Activated gamma-delta T cell (primary cell): Measurements from ENCODE around the gene YES1.

ENCODE experiments used
- DNase-seq: peaks from one replicate; lab custom pipeline; 2025; lab: John Stamatoyannopoulos, UW
- total RNA-seq, 2 donors: gene quantifications; one replicate each; lab custom pipeline; 2026; lab: John Stamatoyannopoulos, UW

The YES1 gene
- 28.7 to 43.9 reads per million in 2 donors for total RNA-seq

DNA sequence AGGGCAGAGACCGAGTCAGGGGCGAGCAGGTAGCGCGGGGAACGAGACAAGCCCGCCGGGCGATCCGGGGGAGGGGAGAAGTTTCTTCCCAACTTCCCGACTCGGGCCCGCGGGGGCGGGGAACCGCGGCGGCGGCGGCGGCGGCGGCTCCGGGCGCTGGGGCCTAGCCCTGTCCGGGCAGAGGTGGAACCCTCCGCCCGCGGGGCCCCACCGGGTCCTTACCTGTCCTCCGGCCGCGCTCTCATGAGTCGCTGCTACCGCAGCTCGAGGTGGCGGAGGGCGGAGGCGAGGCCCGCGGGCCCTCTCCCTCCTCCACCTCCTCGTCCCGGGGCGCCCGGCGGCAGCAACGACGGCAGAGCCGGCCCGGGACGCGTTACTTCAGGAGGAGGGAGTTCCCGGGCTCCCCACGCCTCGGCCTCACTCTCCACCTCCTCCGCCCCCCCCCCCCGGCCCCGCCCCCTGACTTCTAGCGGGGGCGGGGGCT, at the start of gene YES1:
YES1 (minus strand) TSS at position 351 of the 484 bp plus-strand sequence. CDS start 55,415 bp downstream, outside the sequence.
- peak; percentile 71 for DNase-seq

- no peak for DNase-seq
Measured at GRCh38 chr18:857986-858385, 45.9 kb upstream of the YES1 start.

DNA sequence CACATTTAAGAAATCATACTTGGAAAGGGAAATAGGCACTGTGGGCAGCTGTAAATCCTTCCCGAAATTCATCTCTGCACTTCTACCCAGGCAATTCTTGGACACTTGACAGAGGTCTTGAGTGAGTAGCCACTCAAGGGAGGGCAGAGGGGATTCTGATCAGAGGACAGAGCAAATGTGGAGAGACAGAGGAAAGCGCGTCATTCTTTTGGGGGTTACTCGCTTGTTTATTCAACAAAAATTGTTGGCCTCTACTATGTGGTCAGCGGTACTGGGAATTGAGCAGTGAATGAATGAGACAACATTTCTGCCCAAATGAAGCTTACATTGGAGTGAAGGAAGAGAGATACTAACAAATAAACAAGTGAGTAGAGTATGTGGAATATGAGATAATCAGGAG, 41.4 kb upstream of the YES1 start:
- DNase-seq = no peak

- no peak for DNase-seq
Measured at GRCh38 chr18:850960-851359, 38.9 kb upstream of the YES1 start.

GRCh38 chr18:849021-849420, 37.0 kb upstream of the YES1 start:
- DNase-seq = no peak

DNA sequence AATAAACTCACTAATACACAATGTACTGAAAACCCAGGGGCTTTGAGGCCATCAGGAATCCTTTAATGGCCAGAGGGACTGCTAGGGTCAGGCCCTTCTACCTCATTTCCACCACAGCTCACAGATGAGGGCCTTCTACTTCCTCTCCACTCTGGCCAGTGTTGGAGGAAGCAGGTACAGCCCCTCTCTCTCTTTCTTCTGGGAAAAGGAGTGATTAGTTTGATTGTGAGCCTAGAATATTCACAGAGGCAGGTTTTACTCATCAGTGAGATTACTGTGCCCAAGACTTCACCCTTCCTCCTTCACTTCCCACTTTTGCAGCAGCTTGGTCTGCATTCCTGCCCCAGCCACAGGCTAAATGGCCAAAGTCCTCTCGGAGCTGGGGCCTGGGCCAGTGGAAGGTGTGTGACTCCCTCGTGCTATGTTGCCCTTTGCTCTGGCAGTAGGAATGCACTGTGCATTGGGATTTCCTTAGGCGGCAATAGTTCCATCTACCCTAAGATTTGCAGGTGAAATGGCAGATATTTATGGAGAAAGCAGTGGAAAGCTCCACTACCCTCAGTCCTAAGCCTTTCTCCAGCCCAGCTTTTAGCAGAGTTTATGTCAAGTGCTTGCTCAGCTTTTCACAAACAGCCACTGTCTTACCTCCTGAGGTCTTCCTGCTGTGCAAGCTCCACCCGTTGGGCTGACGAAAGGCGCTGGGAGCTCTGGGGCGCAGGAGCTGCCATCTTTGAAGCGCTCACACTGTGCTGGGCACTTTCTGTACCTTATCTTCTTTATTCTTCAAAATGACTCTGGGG, 36.2 kb upstream of the YES1 start:
- DNase-seq = no peak

GRCh38 chr18:845152-845819, 33.2 kb upstream of the YES1 start:
- no peak for DNase-seq

DNA sequence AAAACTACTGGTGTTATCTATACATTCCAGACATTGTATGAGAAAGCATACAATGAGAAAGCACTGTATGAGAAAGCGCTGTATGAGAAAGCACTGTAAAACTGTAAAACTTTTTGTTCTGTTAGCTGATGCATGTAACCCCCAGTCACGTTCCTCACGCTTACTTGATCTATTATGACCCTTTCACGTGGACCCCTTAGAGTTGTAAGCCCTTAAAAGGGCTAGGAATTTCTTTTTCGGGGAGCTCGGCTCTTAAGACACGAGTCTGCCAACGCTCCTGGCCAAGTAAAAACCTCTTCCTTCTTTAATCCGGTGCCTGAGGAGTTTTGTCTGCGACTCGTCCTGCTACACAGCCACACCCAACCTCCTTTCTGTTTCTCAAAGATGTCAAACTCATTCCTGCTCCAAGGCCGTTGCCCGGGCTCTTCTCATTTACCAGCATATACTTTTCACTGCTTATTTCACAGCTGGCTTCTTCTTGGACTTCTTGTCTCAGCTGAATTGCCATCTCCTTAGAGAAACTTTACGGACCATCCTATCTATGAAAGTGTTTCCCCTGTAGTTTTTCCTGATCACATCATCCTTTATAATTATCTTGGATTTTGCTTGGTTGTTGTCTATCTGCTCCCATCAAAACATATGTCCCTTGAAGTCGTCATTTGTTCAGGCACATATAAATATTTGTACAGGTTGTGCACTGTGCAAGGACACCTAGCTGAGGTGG, 29.8 kb upstream of the YES1 start:
- no peak for DNase-seq

GRCh38 chr18:840516-840915, 28.5 kb upstream of the YES1 start:
- DNase-seq = no peak

DNA sequence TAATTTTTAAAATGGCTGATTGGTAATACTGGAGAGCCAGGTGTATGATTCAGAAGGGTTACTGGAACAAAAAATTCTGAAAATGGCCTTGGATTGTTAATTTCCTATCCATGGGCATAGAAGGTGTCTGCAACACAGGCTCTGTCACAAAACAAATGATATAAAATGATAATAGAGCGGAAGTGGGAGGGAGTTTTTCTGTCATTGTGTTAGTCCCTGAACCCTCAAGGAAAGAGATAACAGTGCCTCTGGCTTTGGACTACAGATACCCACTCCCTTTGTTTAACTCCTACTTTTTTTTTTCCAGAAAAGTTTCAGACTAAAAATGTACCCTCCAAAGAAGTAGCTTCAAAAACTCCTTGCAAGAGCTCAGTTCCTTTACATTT, 28.0 kb upstream of the YES1 start:
- DNase-seq = no peak

DNA sequence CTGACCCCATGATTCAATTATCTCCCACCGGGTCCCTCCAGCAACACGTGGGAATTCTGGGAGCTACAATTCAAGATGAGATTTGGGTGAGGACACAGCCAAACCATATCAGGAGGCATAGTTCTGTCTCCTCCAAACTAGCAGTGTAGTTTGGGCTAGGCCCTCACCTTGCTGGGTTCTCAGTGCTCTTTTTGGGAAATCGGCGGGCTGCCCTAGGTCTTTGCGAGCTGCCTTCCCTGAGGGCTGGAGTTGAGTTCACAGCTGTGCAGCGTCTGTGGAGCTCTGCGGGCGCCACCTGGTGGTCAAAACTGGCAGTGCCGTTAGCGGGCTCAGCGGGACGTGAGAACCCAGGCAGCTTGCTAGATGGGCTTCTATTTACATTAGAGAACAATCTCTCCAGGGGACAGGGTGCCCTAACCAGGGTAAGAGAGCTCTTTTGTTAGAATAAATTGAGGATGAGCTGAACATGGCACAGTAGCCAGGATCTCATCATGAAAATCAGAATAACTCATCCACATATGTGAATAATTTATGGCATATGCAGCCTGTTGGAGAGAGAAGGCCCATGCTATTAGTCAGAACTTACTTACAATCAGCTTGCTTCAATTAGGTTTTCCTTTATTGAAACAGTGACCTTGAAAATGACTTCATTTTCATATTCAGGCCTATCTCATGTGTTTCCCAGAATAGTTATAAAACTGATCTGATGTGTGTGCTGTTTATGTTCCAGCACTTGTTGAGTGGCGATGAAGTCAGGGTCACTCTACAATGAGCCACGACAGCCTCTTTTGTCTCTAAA, 27.4 kb upstream of the YES1 start:
- peak; percentile 67 for DNase-seq

DNA sequence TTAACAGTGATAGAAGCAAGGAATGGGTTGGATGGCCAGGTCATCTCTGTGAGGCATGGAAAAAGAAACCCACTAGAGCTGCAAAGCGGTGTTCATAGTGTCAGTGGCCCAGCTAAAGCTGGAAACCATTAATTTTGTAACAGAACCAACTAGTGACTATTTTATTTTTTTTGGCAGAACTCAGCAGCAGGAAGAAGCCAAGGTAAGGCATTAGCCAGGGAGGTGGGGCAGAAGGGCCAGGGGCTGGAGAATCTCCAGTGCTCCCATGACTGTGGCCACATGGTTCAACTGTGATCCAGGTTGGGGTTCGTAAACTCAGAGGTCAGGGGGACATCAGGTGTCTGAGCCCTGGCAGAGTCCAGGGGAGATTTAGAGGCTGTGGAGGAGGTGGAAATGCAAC, 25.9 kb upstream of the YES1 start:
- DNase-seq = no peak

- no peak for DNase-seq
Measured at GRCh38 chr18:834082-834720, 22.2 kb upstream of the YES1 start.

- no peak for DNase-seq
Measured at GRCh38 chr18:833197-833596, 21.2 kb upstream of the YES1 start.

- DNase-seq = no peak
Measured at GRCh38 chr18:832085-832681, 20.1 kb upstream of the YES1 start.

GRCh38 chr18:830315-830901, 18.4 kb upstream of the YES1 start:
- no peak for DNase-seq

- no peak for DNase-seq
Measured at GRCh38 chr18:829432-829831, 17.4 kb upstream of the YES1 start.

- DNase-seq = no peak
Measured at GRCh38 chr18:827093-827677, 15.1 kb upstream of the YES1 start.

DNA sequence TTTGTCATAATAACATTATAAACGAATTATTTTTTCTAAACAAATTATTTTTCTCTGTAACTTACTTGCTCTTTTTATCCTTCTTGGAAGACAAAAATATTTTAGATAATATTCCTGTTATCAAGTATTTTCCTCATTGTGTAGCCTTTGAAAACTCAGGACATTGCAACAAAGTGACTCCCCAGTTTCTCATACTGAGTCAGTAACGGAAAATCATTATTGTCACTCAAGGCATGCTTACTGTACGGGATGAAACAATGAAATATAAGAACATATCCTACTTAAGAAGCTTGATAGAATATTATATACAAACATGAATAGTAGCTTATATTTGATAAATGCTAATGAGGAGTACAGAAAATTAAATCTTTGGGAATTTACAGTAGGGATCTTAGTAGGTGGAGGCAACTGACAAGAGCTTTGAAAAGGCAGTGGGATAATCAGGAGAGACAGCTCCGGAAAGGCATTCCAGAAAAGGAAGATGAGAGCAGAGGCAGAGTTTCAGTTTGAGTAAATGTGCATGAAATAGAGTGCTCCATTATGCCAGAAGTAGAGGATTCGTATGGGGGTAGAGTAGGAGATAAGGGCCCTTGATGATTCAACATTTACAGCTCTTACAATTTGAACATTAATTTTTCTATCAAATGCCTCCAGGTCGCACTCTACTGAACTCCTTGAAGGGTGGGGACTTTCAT, 14.0 kb upstream of the YES1 start:
- no peak for DNase-seq
